Stomach (tissue), 9 donors: ENCODE results near the gene WDR62. TPM values are rescaled to one million over a fixed set of nuclear protein-coding genes. Genes with fewer than 3 reads are reported as not detected.

ENCODE experiments used
- DNase-seq, 2 donors: peaks; one replicate each; pipeline versions ENCODE4 v3.0.0 to v3.0.0-alpha.2; 2013 to 2019
- H3K27ac ChIP-seq, 5 donors: fragments of 200-600 bp in 4 of 5; sonication (generic) in 4 of 5; one replicate each; pipeline ENCODE4 v1.5.1; 2013 to 2019; ENCODE audit warnings: mild to moderate bottlenecking in 1 of 5, moderate library complexity in 1 of 5
- H3K27me3 ChIP-seq, 3 donors: fragments of 200-600 bp; sonication (generic); one replicate each; pipeline ENCODE4 v1.5.1; 2017 to 2019; ENCODE audit warnings: mixed run types in 1 of 3
- H3K36me3 ChIP-seq, 4 donors: fragments of 200-600 bp; sonication (generic); 1 replicate in 3 of 4; 2 replicates in 1 of 4; pipeline ENCODE4 v1.5.1; 2016 to 2019
- H3K4me1 ChIP-seq, 4 donors: fragments of 200-600 bp; sonication (generic); one replicate each; pipeline ENCODE4 v1.5.1; 2016 to 2019
- H3K4me3 ChIP-seq, 4 donors: fragments of 200-600 bp; sonication (generic) in 3 of 4; one replicate each; pipeline ENCODE4 v1.5.1; 2016 to 2019; ENCODE audit warnings: mild to moderate bottlenecking in 1 of 4
- H3K9me3 ChIP-seq, 4 donors: fragments of 200-600 bp; sonication (generic); one replicate each; pipeline ENCODE4 v1.5.1; 2016 to 2019
- EP300 ChIP-seq: sonication (generic); formaldehyde crosslinking; IDR thresholded peaks from one replicate; pipeline ENCODE4 v1.6.1; 2017; ENCODE audit warnings: antibody characterized with exemption
- POLR2A ChIP-seq, 4 donors: fragments of 450-650 bp; IDR thresholded peaks; one replicate each; pipeline ENCODE4 v1.6.1; 2016; ENCODE audit warnings: antibody characterized with exemption in 4 of 4, control low read depth in 2 of 4, mild to moderate bottlenecking in 1 of 4, moderate library complexity in 1 of 4
- POLR2AphosphoS5 ChIP-seq, 3 donors: sonication (generic); formaldehyde crosslinking; IDR thresholded peaks; one replicate each; pipeline ENCODE4 v1.6.1; 2016; ENCODE audit warnings: antibody characterized with exemption in 3 of 3
- WGBS, 5 donors: extraction: QIAGEN DNeasy Blood & Tissue Kit in 3 of 5; methylation state at CpG; one replicate each; pipeline versions ENCODE4 v1.1.5 to v1.1.7; 2013 to 2018; 5-methylcytosine and 5-hydroxymethylcytosine counted together
- intact Hi-C: fragments of 100-400 bp; cut with DNase I; formaldehyde crosslinking; loops from one replicate; pipeline ENCODE4 v1.15.1; 2023; ENCODE audit warnings: low total_unique reads
- polyA plus RNA-seq, 3 donors: library from polyadenylated mRNA; stranded (reverse); fragments of 200-250 nt; gene quantifications; one replicate each; pipeline ENCODE4 v1.2.3, GENCODE V29; 2013
- total RNA-seq, 5 donors: library from RNA; depleted of rRNA; stranded (reverse); fragments of >200 nt; gene quantifications; one replicate each; pipeline versions ENCODE4 v1.1.0 to v1.2.3, GENCODE V29; 2014 to 2016
- TF ChIP-seq, protein P1 (sequence below), 7 experiments: fragments of 450-650 bp in 4 of 7; fragments of 200-600 bp in 3 of 7; sonication (generic) in 3 of 7; IDR thresholded peaks; one replicate each; pipeline ENCODE4 v1.5.1; 2016 to 2019; ENCODE audit warnings: antibody characterized with exemption in 7 of 7, control low read depth in 2 of 7, mild to moderate bottlenecking in 1 of 7
- donor health status: healthy with polysubstance abuse.
- donor health status: Bipolar disorder and iron deficiency.
- donor health status: healthy.

The WDR62 gene
- total and polyA plus RNA-seq, 8 donors: 0.29 to 15.2 (median 1.8) TPM

DNA sequence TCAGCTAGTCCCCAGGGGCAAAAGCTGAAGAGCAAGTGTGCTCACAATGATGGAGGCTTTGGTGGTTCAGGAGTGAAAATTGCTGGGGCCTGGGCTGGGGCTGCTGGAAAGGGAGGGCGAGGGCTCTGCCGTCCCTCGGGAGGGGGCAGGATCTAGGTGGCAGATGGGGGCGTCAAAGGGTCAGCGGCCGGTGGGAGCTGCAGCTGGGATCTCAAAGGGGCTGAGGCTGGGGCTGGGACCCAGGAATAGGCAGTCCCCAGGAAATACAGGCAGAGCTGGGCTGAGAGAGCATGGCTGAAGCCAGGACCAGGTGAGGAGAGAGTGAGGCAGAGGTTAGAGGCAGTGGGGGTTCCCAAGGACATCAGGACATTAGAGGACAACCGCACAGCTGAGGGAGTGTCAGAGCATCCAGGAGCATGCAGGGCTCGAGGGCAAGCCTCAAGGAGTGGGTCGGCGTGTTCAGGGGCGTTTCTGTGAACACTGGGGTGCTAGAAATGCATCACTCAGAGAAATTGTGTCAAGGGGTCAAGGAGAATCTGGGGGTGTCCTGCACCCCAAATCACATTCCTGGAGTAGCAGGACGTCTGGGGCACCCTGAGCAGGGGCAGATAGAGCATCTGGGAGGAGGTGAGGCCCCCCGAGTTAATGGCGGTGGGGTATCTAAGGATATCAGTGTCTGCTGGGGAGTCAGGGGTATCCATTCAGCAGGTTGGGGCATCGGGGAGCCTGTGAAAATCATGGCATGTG is 44.9 kb upstream of the WDR62 start:
- intact Hi-C loops: no loop called here
- Histone ChIP-seq H3K4me3 (peak overlapping the region; percentile 38 to 48 (median 46)), H3K27ac (peak overlapping the region; percentile 18 to 84 (median 77)), H3K4me1 (peaks cover 21 to 46% (median 34%) of the 10 kb centered on the region in 4 donors), H3K36me3 (peaks cover 0 to 4% (median 2%) of the 10 kb centered on the region in 4 donors), H3K27me3 (no peaks in the 10 kb centered on the region), H3K9me3 (no peaks in the 10 kb centered on the region)
- no peak for DNase-seq
- TF ChIP-seq POLR2A (IDR thresholded peaks at IDR 0.05) (no peak), POLR2AphosphoS5 (IDR thresholded peaks at IDR 0.05) (no peak), EP300 (no peak)
- 52 to 56% (median 55%) methylated on average over 15 of the region's 15 CpGs for WGBS, 5 donors

- intact Hi-C loops: no loop called here
- Histone ChIP-seq H3K27ac (peak overlapping the region in 1 of 5 donors; percentile 84), H3K4me1 (peaks cover 21 to 49% (median 36%) of the 10 kb centered on the region in 4 donors), H3K36me3 (peaks cover 0 to 4% (median 0%) of the 10 kb centered on the region in 4 donors), H3K9me3 (no peaks in the 10 kb centered on the region), H3K27me3 (no peaks in the 10 kb centered on the region), H3K4me3 (no peak overlapping the region)
- WGBS, 5 donors: 90 to 96% (median 95%) methylated on average over 2 to 11 of the region's 11 CpGs
- DNase-seq: no peak
- TF ChIP-seq POLR2A (IDR thresholded peaks at IDR 0.05) (no peak), EP300 (no peak), POLR2AphosphoS5 (IDR thresholded peaks at IDR 0.05) (no peak)
- TF ChIP-seq, protein P1, sequence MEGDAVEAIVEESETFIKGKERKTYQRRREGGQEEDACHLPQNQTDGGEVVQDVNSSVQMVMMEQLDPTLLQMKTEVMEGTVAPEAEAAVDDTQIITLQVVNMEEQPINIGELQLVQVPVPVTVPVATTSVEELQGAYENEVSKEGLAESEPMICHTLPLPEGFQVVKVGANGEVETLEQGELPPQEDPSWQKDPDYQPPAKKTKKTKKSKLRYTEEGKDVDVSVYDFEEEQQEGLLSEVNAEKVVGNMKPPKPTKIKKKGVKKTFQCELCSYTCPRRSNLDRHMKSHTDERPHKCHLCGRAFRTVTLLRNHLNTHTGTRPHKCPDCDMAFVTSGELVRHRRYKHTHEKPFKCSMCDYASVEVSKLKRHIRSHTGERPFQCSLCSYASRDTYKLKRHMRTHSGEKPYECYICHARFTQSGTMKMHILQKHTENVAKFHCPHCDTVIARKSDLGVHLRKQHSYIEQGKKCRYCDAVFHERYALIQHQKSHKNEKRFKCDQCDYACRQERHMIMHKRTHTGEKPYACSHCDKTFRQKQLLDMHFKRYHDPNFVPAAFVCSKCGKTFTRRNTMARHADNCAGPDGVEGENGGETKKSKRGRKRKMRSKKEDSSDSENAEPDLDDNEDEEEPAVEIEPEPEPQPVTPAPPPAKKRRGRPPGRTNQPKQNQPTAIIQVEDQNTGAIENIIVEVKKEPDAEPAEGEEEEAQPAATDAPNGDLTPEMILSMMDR (IDR thresholded peaks at IDR 0.05): no peak
Observed at GRCh38 chr19:36010402-36010801, 44.3 kb upstream of the WDR62 start.

DNA sequence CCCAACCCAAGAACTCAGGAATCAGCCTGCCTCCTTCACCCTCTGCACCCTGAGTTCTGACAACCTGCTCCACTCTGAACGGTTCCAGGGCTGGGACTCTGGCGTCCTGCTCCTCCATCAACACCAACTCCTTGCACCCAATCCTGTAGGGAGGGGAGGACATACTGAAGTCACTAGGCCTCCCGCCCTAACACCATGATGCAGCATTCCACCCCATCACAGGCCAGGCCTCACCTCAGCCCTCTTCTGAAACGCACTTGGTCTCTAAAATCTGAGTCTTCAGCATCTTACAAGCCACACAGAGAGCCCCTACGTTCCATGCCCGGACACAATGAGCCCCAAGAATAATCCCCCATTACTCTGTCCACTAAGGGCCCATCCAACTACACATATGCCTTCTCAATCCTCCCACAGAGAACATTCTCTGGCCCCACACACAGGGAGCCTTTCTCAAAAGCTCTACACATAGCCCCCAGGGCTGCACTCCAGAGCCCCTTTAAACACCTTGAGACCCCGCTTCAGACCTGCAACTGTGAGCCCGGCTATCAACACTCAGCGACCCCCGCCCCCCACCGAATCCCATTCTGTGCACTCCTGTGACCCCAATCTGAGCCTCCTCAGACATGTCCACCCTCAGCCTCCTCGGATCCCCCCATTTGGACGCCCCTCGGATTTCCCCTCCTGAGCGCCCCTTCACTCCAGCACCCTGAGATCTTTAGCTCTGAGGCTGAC is 41.3 kb upstream of the WDR62 start:
- Histone ChIP-seq H3K27ac (peak overlapping the region; percentile 75 to 92 (median 90)), H3K36me3 (peaks cover 0 to 30% (median 20%) of the 10 kb centered on the region in 4 donors), H3K4me3 (peak overlapping the region; percentile 65 to 83 (median 70)), H3K27me3 (no peaks in the 10 kb centered on the region), H3K9me3 (no peaks in the 10 kb centered on the region), H3K4me1 (peaks cover 21 to 38% (median 31%) of the 10 kb centered on the region in 4 donors)
- TF ChIP-seq, protein P1 (IDR thresholded peaks at IDR 0.05): no peak
- TF ChIP-seq POLR2A (IDR thresholded peaks at IDR 0.05) (no peak), POLR2AphosphoS5 (IDR thresholded peaks at IDR 0.05) (no peak), EP300 (no peak)
- 27 to 32% (median 29%) methylated on average over 15 of the region's 15 CpGs for WGBS, 5 donors
- DNase-seq: no peak
- intact Hi-C loops: no loop called here

- DNase-seq: peak; percentile 100
- peak within 1 kb of the TSS; percentile 75 to 92 (median 90) for H3K27ac ChIP-seq
- H3K4me3 ChIP-seq: peak within 1 kb of the TSS; percentile 65 to 83 (median 70)
- TF ChIP-seq POLR2AphosphoS5 (IDR thresholded peaks at IDR 0.05) (peak; percentile 24 to 88 (median 30)), EP300 (no peak), POLR2A (IDR thresholded peaks at IDR 0.05) (no peak)
- TF ChIP-seq, protein P1 (IDR thresholded peaks at IDR 0.05): no peak
- 0 to 5% (median 2%) methylated on average over 24 to 42 of the region's 42 CpGs for whole genome bisulfite sequencing, 5 donors
- H3K36me3 ChIP-seq: peaks cover 7 to 38% (median 28%) of the 10 kb centered on the region in 4 donors
- H3K27me3 ChIP-seq: no peaks in the 10 kb centered on the region
- intact Hi-C loops: no loop called here
- H3K4me1 ChIP-seq: peaks cover 15 to 30% (median 24%) of the 10 kb centered on the region in 4 donors
- no peaks in the 10 kb centered on the region for H3K9me3 ChIP-seq
Observed at GRCh38 chr19:36014012-36014924, 40.4 kb upstream of the WDR62 start, which contains the start of gene ALKBH6. Gene ALKBH6, minus strand, starts transcription at chr19:36014213. Its CDS starts 816 bp downstream, at chr19:36013397.
